SU-DHL-6 (cell line): ENCODE measurements around the gene ME3.

ENCODE experiments used
- H2AFZ ChIP-seq: fragments of 200-600 bp; sonication (generic); 2 replicates; pipeline ENCODE4 v1.6.1; 2014; ENCODE audit warnings: low read depth, mild to moderate bottlenecking, moderate library complexity, mixed read lengths, antibody characterized with exemption, low read length; ENCODE audit not compliant: severe bottlenecking
- H3F3A ChIP-seq: fragments of 200-600 bp; shearing (Covaris generic); 2 replicates; pipeline ENCODE4 v1.6.0; 2016; ENCODE audit warnings: antibody characterized with exemption, mild to moderate bottlenecking; ENCODE audit not compliant: insufficient read depth
- H3K27ac ChIP-seq: fragments of 200-600 bp; sonication (generic); 2 replicates; pipeline ENCODE4 v1.5.1; 2016; ENCODE audit warnings: low read depth, mild to moderate bottlenecking, low read length, moderate library complexity, mixed read lengths
- H3K27me3 ChIP-seq: fragments of 200-600 bp; sonication (generic), shearing (Covaris generic); 2 replicates; pipeline ENCODE4 v1.6.0; 2014; ENCODE audit warnings: mild to moderate bottlenecking, low read length
- H3K36me3 ChIP-seq: fragments of 200-600 bp; sonication (generic); 2 replicates; pipeline ENCODE4 v1.6.1; 2014; ENCODE audit warnings: mild to moderate bottlenecking, low read length, mixed read lengths
- H3K4me2 ChIP-seq: fragments of 300-600, 200-600 bp; shearing (Covaris generic), sonication (generic); 2 replicates; pipeline ENCODE4 v1.6.0; 2014; ENCODE audit warnings: low read length, low read depth, mild to moderate bottlenecking; ENCODE audit not compliant: poor library complexity, severe bottlenecking
- H3K4me3 ChIP-seq: fragments of 200-600 bp; sonication (generic); 2 replicates; pipeline ENCODE4 v1.5.1; 2014; ENCODE audit warnings: antibody characterized with exemption, low read length, mild to moderate bottlenecking, mixed read lengths; ENCODE audit not compliant: insufficient read depth, poor library complexity, severe bottlenecking
- H3K79me2 ChIP-seq: fragments of 200-600 bp; sonication (generic); 2 replicates; pipeline ENCODE4 v1.6.1; 2014; ENCODE audit warnings: mild to moderate bottlenecking, low read length, moderate library complexity; ENCODE audit not compliant: insufficient read depth
- H3K9ac ChIP-seq: fragments of 200-600 bp; sonication (generic); 2 replicates; pipeline ENCODE4 v1.7.0; 2014; ENCODE audit warnings: mild to moderate bottlenecking, low read length
- H3K9me2 ChIP-seq: fragments of 200-600 bp; sonication (generic); replicated peaks from 2 replicates; pipeline ENCODE4 v1.6.1; 2014; ENCODE audit warnings: low read length; ENCODE audit not compliant: insufficient read depth
- H3K9me3 ChIP-seq: fragments of 200-600 bp; sonication (generic); 2 replicates; pipeline ENCODE4 v1.6.1; 2014; ENCODE audit warnings: low read length, mixed read lengths; ENCODE audit not compliant: insufficient read depth
- H4K20me1 ChIP-seq: fragments of 200-600 bp; sonication (generic); 2 replicates; pipeline ENCODE4 v1.6.1; 2014; ENCODE audit warnings: low read depth, mild to moderate bottlenecking, antibody characterized with exemption, low read length, moderate library complexity, mixed read lengths
- CTCF ChIP-seq: fragments of 200-600 bp; sonication (generic); IDR thresholded peaks from one replicate; pipeline ENCODE4 v1.5.1; 2017; ENCODE audit warnings: antibody characterized with exemption, mild to moderate bottlenecking, low read length, moderate library complexity; ENCODE audit not compliant: insufficient read depth, poor library complexity, severe bottlenecking
- EZH2phosphoT487 ChIP-seq: fragments of 200-600 bp; sonication (generic), shearing (Covaris generic); conservative IDR thresholded peaks from 2 replicates; pipeline ENCODE4 v1.6.1; 2018; ENCODE audit warnings: mild to moderate bottlenecking, antibody characterized with exemption, low read length, moderate library complexity, mixed read lengths

Gene ME3

GRCh38 chr11:86696004-86696403, 23.6 kb upstream of the ME3 start:
- H2AFZ ChIP-seq = no peak overlapping the region
- no peak overlapping the region for H3K27ac ChIP-seq
- H3K9ac ChIP-seq = no peak overlapping the region

DNA sequence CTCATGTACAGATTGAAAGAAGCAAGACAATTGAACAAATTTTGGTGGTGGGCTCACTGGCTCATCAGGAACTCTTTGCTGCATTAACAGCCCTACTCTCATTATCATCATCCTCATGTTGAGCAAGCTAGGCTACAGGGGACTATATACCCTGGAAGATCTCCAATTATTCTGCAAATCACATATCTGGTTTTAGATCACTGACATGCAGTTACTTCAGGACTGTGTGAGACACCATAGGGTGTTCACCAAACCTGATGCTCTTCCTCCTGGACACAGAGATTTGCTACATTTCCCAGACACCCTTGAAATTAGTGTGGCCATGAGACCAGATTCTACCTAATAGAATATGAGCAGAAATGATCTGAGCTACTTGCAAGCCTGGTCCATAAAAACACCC, 23.0 kb upstream of the ME3 start:
- Histone ChIP-seq H3K27me3 (no peaks in the 10 kb centered on the region), H3K79me2 (no peaks in the 10 kb centered on the region), H3F3A (no peaks in the 10 kb centered on the region), H4K20me1 (no peaks in the 10 kb centered on the region), H3K9ac (no peak overlapping the region), H3K9me3 (no peaks in the 10 kb centered on the region), H3K27ac (no peak overlapping the region), H3K4me2 (no peak overlapping the region), H2AFZ (no peak overlapping the region), H3K36me3 (no peaks in the 10 kb centered on the region), H3K9me2 (no peaks in the 10 kb centered on the region), H3K4me3 (no peak overlapping the region)
- TF ChIP-seq CTCF (no peak), EZH2phosphoT487 (no peak)

More at GRCh38 chr11:86696004-86696403, 23.6 kb upstream of the ME3 start:
- no peaks in the 10 kb centered on the region for H4K20me1 ChIP-seq
- no peaks in the 10 kb centered on the region for H3K9me3 ChIP-seq
- TF ChIP-seq CTCF (no peak), EZH2phosphoT487 (no peak)
- H3K36me3 ChIP-seq = no peaks in the 10 kb centered on the region
- no peaks in the 10 kb centered on the region for H3K27me3 ChIP-seq
- no peaks in the 10 kb centered on the region for H3K9me2 ChIP-seq
- no peak overlapping the region for H3K4me3 ChIP-seq
- H3F3A ChIP-seq = no peaks in the 10 kb centered on the region
- H3K79me2 ChIP-seq = no peaks in the 10 kb centered on the region
- H3K4me2 ChIP-seq = no peak overlapping the region

- Histone ChIP-seq H3K4me2 (no peak overlapping the region), H3K27ac (no peak overlapping the region), H3K27me3 (no peaks in the 10 kb centered on the region), H3K4me3 (no peak overlapping the region), H3F3A (no peaks in the 10 kb centered on the region), H2AFZ (no peak overlapping the region), H4K20me1 (no peaks in the 10 kb centered on the region), H3K36me3 (no peaks in the 10 kb centered on the region), H3K9me3 (no peaks in the 10 kb centered on the region), H3K9me2 (no peaks in the 10 kb centered on the region), H3K9ac (no peak overlapping the region), H3K79me2 (no peaks in the 10 kb centered on the region)
- TF ChIP-seq EZH2phosphoT487 (no peak), CTCF (no peak)
Measured at GRCh38 chr11:86693518-86693917, 21.1 kb upstream of the ME3 start.
